ENCODE data around the gene STAG1.
A peak's percentile ranks its signal among the peaks of the same experiment; 100 is the strongest.
"Not testable (repeated sequence)": the region's sequence is repeated elsewhere in the genome, so short reads cannot be mapped to it uniquely, and the experiment has no call there.

STAG1 gene

DNA sequence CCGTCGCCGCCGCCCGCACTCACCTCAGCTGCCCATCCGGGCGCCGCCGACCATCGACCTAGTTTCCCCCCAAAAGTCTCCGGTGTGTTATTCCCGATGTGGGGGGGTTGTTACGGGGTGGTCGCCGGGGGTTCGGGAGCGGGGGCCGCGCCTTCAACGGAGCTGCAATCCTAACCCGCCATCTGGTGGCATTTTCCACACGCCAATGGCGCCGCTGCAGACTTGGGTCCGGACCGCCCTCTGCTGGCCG, at the start of gene STAG1:
Gene STAG1, minus strand, starts transcription at position 207 of the 250 bp plus-strand sequence. CDS start 121,480 bp downstream, outside the sequence.
- DNase-seq, result no peak

- not testable (repeated sequence) for DNase-seq
These were observed 49.0 kb upstream of the STAG1 start for GRCh38 chr3:136801146-136801545.

DNA sequence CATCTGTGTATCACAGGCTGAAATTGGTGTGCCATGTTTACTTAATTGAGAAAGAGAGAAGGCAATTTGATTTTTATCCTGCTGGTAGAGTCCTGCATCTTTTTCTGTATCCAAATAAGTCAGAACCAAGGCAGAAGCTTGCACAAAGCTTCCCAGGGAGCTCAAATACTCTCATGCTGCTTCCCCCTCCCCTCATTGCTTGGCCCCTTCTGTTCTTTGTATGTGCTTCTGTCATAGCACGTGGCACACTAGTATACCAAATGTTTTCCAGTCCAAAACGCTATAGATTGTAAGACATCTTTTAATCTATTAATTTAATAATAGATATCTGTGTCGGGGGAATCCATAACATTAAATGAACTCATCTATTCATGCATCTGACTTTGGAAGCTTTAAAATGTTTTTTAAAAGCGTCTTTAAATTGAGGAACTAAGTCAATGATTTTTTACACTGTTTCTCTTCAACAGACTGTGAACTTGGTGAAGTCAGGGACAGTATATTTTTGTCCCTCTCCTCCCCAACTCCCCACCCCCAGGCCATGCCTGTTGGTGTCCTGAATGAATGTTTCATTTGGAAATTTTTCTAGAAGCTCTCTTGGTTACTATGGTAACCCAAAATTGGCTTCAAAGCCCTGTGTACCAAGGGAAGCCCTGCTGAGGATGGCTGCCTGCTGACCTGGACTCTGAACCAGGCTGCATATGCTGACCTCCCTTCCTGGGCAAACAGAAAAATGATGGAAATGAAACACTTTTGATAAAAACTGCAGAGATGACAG, 40.6 kb upstream of the STAG1 start:
- no peak for DNase-seq

GRCh38 chr3:136790786-136791185, 38.6 kb upstream of the STAG1 start:
- DNase-seq, result no peak

DNA sequence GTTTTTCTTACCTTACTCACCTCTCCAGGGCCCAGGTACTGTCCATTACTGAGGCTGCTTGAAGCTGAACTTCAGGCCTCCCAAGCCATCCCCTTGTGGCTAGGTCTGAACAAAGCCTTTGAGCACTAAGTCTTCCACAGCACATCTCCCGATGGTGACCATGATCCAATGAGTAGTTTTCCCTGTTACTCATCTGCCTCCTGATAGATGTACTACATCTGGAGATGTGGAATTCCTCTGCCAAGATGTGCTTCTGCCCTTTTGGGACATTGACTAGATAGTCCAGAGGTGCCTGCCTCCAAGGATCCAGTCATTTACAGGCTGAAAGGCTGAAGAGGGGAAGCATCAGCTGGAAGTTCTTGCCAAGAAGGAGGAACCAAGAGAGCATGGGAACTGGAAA, 37.8 kb upstream of the STAG1 start:
- DNase-seq, result no peak

DNA sequence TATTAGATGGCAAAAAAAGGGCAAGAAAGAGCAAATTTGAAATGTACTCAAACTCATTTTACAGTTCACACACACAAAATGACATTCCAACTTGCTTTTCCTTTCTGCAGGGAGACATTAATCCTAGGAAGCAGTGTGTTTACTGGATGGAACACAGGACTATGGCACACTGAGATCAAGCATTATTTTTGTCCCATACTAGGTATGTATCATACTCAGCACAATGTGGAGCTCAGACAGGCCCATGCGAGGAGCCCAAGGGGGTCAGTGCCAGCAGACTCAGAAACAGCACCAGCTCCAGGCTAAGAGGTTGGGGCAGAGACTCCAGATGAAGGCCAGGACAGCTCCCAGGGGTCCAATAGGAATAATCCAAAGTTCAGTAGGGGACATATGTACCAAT, 36.0 kb upstream of the STAG1 start:
- no peak for DNase-seq

DNA sequence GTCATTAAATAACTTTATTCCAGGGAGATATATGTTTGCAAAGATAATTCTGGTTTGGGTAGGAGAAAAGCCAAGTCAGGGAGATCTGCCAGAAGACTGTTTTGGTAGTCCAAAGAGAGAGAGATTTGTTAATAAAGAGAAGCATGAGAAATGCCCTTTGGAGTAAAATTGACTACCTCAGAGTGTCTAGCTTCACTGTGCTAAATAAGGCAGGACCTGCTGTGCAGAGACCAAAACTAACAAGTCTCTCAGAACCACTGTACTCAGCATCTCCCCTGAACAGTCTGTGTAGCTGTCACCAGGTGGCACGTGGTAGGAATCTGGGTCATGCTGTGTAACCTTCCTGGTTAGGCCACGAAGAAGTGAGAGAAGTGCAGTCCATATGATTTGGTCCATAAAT, 35.2 kb upstream of the STAG1 start:
- DNase-seq, result no peak

DNA sequence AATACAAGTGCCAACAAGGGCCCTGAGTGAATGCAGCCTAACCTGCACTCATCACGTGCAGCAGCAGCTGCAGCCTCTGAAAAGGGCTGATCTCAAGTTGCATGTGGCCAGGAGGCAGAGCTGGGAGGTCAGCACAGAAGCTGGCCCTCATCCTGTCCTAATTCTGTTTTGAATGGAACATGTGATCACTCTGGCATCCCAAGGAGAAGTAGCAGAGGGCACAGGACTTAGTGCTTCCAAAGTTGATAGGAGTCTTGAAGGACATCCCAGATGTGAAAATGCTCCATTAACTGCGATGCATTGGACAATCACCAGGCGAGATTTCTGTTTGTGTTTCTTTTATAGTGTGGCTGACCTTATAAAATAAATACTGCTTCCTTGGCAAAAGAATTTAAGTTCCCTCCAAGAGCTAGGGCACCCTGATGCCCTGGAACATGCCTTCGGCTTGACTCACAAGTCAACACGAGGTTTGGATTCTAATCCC, 31.6 kb upstream of the STAG1 start:
- DNase-seq, result no peak

DNA sequence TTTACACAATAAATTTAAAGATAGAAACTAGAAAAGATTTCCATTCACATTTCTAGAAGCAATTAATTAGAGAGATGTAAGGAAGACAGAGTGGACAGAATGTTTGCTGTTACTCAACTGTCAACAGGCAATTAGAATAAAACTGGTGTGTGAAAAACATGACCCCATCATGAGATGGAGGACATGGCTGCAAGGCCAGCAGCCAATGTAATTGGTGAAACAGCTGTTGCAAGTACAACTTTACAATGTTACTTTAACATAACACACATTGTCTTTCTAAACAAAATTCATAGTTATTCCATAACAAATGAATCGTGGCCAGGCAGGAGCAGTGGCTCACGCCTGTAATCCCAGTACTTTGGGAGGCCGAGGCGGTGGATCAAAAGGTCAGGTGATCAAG, 28.6 kb upstream of the STAG1 start:
- no peak for DNase-seq

- DNase-seq, result no peak
These were observed 26.7 kb upstream of the STAG1 start for GRCh38 chr3:136778865-136779264.

GRCh38 chr3:136772709-136773108, 20.5 kb upstream of the STAG1 start:
- no peak for DNase-seq

DNA sequence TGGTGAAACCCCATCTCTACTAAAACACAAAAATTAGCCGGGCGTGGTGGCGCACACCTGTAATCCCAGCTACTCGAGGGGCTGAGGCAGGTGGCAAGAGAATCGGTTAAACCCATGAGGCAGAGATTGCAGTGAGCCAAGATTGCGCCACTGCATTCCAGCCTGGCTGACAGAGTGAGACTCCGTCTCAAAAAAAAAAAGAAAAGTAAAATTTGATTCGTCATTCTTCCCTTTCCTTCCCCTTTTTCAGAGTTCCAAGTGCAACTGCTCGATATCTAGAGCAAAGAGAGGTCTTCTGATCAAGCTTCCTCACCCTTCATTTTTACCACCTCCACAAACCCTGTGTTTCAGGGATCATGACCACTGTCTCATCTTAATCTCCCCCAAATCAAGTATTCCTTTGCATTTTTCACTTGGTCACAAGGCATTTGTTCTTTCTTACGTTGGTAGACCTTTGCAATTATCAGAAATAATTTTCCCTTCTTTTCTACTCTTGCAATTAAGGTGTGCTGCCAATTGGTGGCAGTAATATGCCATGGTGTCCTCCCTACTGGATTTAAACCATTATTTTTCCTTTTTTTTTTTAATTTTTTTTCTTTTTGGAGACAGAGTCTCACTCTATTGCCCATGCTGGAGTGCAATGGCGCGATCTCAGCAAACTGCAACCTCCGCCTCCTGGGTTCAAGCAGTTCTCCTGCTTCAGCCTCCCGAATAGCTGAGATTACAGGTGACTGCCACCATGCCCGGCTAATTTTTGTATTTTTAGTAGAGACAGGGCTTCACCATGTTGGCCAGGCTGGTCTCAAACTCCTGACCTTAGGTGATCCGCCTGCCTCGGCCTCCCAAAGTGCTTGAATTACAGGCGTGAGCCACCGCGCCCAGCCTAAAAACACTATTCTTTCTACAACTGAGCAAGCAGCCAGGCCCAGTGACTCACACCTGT, 6.3 kb upstream of the STAG1 start:
- peak in 1 of 2 experiments; percentile 8 for DNase-seq

- no peak for DNase-seq
These were observed 3.0 kb upstream of the STAG1 start for GRCh38 chr3:136755192-136755591.

- no peak for DNase-seq
These were observed 1.3 kb upstream of the STAG1 start for GRCh38 chr3:136753326-136753939.

DNA sequence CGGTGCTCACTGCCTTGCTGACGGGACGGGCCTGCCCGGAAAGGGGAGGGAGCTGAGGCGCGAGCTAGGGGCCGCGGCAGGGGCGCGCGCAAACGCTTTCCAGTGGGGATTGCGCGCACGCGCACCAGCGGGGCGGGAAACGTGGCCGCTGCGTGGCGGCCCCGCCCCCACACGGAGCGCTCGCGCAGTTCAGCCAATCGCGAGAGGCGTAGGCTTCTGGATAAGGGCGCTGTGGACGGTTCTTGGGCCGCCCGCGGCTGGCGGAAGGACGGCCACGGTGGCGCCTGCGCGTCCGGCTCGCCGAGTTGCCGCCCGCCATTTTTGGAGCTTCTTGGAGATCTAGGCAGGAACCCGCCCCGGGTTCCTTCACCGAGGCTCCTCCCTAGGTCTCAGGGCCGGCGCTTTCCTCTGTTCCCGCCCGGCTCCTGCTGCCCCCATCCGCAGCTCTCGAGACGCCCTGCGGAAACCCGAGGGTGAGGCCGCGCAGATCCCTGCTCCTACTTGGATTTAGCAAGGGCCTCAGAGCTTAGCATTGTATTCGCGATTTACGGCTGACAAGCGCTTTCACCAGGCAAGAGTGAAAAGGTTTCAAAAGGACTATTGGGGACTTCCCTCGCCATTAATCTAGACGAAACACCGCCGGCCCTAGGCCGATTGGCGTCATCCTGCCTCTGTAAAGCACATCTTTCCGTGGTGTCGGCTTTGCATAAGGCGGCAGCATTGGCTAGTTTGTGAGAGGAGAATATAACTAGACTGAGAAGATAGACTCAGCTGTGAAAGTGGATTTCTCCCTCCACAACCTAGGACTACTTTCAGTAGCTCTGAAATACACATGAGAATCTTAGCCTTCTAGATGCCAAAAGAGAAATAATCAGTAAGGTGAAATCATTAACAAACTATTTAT, 496 bp upstream of the STAG1 start:
- peak; percentile 96 to 99 for DNase-seq

DNA sequence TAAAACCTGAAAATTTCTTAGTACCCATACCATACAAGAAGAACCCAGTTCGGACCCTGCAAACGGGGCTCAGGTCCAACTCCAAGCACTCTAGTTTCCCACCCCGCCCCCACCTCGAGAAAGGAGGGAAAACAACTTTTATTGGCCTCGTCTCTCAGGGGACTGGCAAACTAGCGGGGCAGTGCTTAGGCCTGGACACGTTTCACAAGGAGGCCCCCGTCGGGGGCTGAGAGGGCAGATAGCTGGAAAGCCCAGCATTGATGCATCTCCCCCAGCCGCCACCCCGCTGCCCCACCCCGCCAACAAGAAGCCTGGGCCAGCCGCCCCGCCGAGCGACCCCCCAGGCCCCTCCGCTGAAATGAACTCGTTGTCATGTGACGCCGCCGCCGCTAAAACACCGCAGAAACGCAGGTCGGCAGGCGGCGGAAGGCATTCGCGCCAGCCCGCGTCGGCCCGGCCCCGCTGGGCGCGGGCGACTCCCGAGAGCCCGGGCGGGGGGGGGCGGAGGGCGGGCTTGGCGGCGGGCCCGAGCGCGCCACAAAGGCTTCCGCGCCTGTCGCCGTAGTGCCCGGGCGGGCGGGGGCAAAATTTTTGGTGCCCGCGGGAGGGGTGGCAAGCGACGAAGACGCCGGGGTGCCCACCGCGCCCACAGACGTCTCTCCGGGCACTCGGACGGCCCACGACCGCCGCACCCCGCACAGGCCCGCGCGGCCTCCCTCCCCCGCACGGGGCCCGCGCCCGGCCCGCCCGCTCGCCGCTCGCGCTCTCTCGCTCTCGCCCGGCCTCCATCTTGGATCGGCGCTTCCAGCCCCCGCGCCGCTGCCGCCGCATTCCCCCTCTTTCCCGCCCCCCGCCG, 634 bp downstream of the STAG1 start:
- DNase-seq, result peak; percentile 76 to 94

DNA sequence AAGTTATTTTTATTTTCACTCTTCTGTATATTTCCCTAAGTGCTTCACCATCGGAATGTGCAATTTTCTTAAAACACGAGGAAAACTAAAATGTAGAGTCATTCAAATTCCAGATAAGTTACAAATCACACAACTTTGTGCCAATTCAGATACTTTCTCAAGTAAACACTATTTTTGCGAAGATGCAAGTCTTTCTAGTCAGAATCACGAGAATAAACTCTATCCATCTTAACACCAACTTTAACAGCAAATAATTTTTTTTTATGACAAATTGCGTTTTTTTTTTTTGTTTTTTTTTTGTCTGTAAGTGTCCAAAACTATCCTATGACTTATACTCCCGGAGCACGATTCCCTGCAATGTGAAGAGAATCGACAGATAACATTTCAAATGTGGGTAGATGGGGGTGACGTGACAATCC, 1.3 kb downstream of the STAG1 start:
- DNase-seq, result no peak

GRCh38 chr3:136750209-136750896, 1.8 kb downstream of the STAG1 start:
- peak; percentile 8 to 57 for DNase-seq

GRCh38 chr3:136749602-136750001, 2.6 kb downstream of the STAG1 start:
- DNase-seq, result not testable (repeated sequence)

DNA sequence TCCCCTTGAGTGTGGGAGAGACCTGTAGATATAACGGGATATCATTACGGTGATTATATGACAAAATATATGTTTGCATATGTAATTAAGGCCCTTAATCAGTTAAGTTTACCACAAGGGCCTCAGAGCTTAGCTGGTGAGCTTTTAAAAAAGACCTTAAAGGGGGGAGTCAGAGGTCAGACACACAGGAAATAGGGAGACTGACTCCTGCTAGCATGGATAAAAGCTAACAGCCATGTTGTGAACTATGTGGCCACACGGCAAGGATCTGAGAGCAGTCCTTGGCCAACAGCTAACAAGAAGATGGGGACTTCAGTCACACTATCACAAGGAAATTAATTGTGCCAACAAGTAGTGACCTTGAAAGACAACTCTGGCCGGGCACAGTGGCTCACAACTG, 3.1 kb downstream of the STAG1 start:
- peak in 1 of 2 experiments; percentile 34 for DNase-seq

DNA sequence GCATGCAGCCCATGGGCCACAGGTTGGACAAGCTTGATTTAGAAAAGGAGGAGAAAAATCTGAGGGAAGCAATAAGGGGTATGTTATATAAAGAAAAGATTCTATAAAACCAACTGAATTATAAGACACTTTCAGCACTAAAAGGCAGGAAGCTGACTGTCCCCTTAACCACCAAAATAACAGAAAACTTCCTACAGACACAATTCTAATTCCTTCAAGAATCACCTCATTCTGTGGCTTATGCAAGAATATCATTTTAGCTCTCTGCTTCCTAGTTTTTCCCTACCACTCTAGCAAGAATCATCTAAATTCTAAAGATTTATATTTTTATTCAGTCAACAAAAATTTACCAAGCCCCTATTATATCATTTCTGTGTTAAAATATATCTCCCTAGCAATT, 6.3 kb downstream of the STAG1 start:
- no peak for DNase-seq

All from NCI-H526 (cell line).